ENCODE measurements around the gene BTBD9. TPM values are rescaled to one million over a fixed set of nuclear protein-coding genes. Genes with fewer than 3 reads are reported as not detected.

Gene BTBD9
- total RNA-seq, 1 experiment from 2014 or later = 8.9 TPM

DNA sequence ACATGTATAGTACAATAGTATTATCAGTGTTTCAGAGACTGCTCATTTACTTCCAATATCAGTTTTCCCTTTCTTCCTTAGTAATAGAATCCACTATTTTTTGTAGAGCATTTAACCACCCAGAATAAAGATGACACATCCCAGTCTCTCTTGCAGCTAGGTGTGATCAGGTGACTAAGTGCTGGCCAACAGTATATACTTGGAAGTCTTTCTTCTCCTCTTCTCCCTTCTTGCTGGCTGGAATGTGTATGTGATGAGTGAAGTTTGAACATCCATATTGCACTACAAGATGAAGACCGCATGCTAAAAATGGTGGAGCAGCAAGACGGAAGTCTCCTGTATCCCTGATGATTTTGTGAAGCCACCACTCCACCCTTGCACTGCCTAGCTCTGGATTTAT lies 14.5 kb upstream of the BTBD9 start:
- no peak overlapping the region for H4K91ac ChIP-seq (ENCODE audit: insufficient read length, low read depth, low read length)
- no peak overlapping the region for H2BK5ac ChIP-seq (ENCODE audit: insufficient read length, low read length)
- H4K20me1 ChIP-seq (ENCODE audit: control insufficient read depth, insufficient read depth, insufficient read length) = no peaks in the 10 kb centered on the region
- H2BK20ac ChIP-seq (ENCODE audit: low read depth, low read length, poor library complexity, severe bottlenecking) = no peak overlapping the region
- no peaks in the 10 kb centered on the region for H3K9me3 ChIP-seq (ENCODE audit: control insufficient read depth, low read depth, low read length)
- Mint-ChIP-seq H3K27me3 (ENCODE audit: low read depth) (no peaks in the 10 kb centered on the region), H3K4me1 (no peaks in the 10 kb centered on the region), H3K4me3 (no peak overlapping the region), H3K27ac (no peak overlapping the region), H3K9me3 (peaks cover 0 to 4% of the 10 kb centered on the region in 2 experiments; a peak in 1 of 5 replicates), H3K36me3 (ENCODE audit: insufficient read depth in 1 of 3, low read depth in 3 of 3) (peaks cover 0 to 4% (median 2%) of the 10 kb centered on the region in 3 experiments; a peak in 2 of 7 replicates)
- no peak overlapping the region for H3K23ac ChIP-seq (ENCODE audit: insufficient read length, low read depth, low read length)
- no peaks in the 10 kb centered on the region for H3K79me2 ChIP-seq (ENCODE audit: insufficient read depth, low read length)
- no peak overlapping the region for H2AK5ac ChIP-seq (ENCODE audit: insufficient read length, low read length)
- H2BK12ac ChIP-seq (ENCODE audit: insufficient read length, low read depth, low read length) = no peak overlapping the region
- H3K79me1 ChIP-seq (ENCODE audit: insufficient read depth, low read depth, low read length, poor library complexity, severe bottlenecking) = no peaks in the 10 kb centered on the region
- TF ChIP-seq, protein P1, sequence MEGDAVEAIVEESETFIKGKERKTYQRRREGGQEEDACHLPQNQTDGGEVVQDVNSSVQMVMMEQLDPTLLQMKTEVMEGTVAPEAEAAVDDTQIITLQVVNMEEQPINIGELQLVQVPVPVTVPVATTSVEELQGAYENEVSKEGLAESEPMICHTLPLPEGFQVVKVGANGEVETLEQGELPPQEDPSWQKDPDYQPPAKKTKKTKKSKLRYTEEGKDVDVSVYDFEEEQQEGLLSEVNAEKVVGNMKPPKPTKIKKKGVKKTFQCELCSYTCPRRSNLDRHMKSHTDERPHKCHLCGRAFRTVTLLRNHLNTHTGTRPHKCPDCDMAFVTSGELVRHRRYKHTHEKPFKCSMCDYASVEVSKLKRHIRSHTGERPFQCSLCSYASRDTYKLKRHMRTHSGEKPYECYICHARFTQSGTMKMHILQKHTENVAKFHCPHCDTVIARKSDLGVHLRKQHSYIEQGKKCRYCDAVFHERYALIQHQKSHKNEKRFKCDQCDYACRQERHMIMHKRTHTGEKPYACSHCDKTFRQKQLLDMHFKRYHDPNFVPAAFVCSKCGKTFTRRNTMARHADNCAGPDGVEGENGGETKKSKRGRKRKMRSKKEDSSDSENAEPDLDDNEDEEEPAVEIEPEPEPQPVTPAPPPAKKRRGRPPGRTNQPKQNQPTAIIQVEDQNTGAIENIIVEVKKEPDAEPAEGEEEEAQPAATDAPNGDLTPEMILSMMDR (conservative IDR thresholded peaks at IDR 0.05) = no peak
- H3T11ph ChIP-seq (ENCODE audit: low read length) = no peak overlapping the region
- no peak overlapping the region for H3K9ac ChIP-seq (ENCODE audit: extremely low read depth, insufficient read length, low read length)
- no peaks in the 10 kb centered on the region for H3K27me3 ChIP-seq (ENCODE audit: insufficient read depth, low read length)
- H3K18ac ChIP-seq (ENCODE audit: insufficient read length, low read depth, low read length) = no peak overlapping the region
- no peaks in the 10 kb centered on the region for H3K23me2 ChIP-seq (ENCODE audit: insufficient read length, low read depth, low read length, poor library complexity, severe bottlenecking)
- no peak overlapping the region for H2BK15ac ChIP-seq (ENCODE audit: low read depth, low read length)
- H2AFZ ChIP-seq (ENCODE audit: low read length) = no peak overlapping the region
- H3K56ac ChIP-seq (ENCODE audit: insufficient read length, low read depth, low read length) = no peak overlapping the region
- H3K27ac ChIP-seq (ENCODE audit: insufficient read length, low read depth, low read length) = no peak overlapping the region
- DNase-seq = no peak
- no peak overlapping the region for H3K4ac ChIP-seq (ENCODE audit: low read depth, low read length)
- no peak overlapping the region for H2BK120ac ChIP-seq (ENCODE audit: low read depth, low read length, poor library complexity, severe bottlenecking)
- WGBS (ENCODE audit: extremely low coverage, insufficient read length, low lambda C conversion rate) = no CpG with 5 or more reads among the region's 2 CpGs
- no peak overlapping the region for H4K8ac ChIP-seq (replicated peaks; ENCODE audit: insufficient read length, low read depth, low read length)
- no peaks in the 10 kb centered on the region for H3K4me1 ChIP-seq (ENCODE audit: insufficient read depth, low read length)
- no peak overlapping the region for H4K5ac ChIP-seq (ENCODE audit: insufficient read length, low read depth, low read length)
- no peak overlapping the region for H3K4me2 ChIP-seq (ENCODE audit: insufficient read depth, insufficient read length, low read length)
- no peak overlapping the region for H3K14ac ChIP-seq (ENCODE audit: insufficient read depth, low read length)

Data from H9 (cell line).